ENCODE results near the gene ASCL2. TPM values are rescaled to one million over a fixed set of nuclear protein-coding genes. Genes with fewer than 3 reads are reported as not detected.

ASCL2 gene
- total RNA-seq, 1 experiment from 2014 or later: 32.5 TPM

- Mint-ChIP-seq H3K27ac (ENCODE audit: unreplicated experiment) (peak overlapping the region; percentile 45), H3K27me3 (ENCODE audit: insufficient read depth, unreplicated experiment) (no peaks in the 10 kb centered on the region), H3K4me1 (ENCODE audit: low read depth, unreplicated experiment) (no peaks in the 10 kb centered on the region), H3K36me3 (ENCODE audit: insufficient read depth, unreplicated experiment) (no peaks in the 10 kb centered on the region), H3K4me3 (ENCODE audit: unreplicated experiment) (no peak overlapping the region), H3K9me3 (ENCODE audit: unreplicated experiment) (no peaks in the 10 kb centered on the region)
- ChIA-PET POLR2A (no interaction called here), CTCF (interaction anchor here (0.6 to 1.4 kb wide), 3 partner anchors 29 to 54 kb away, joined by 3 read pairs; no protein-coding TSS in a partner anchor)
- no peak for TF ChIP-seq CTCF (IDR thresholded peaks at IDR 0.05; ENCODE audit: insufficient read depth in 1 of 2, low read depth in 1 of 2, low read length in 1 of 2, severe bottlenecking in 1 of 2, unreplicated experiment in 1 of 2)
- intact Hi-C loops (cut with micrococcal nuclease; ENCODE audit: unreplicated experiment): no loop called here
- Histone ChIP-seq H3K27me3 (replicated peaks; ENCODE audit: control insufficient read depth, insufficient read depth, low read length) (no peaks in the 10 kb centered on the region), H3K9me3 (peaks cover 7% of the 10 kb centered on the region; the same call in 1 of the 2 replicates), H3K36me3 (ENCODE audit: control insufficient read depth, insufficient read depth, low read length) (no peaks in the 10 kb centered on the region), H3K4me3 (ENCODE audit: low read depth, low read length) (no peak overlapping the region), H3K4me1 (peaks cover 9% of the 10 kb centered on the region)
- no peak for DNase-seq
- no TSS peak for BruUV-seq (replicated peaks)
Observed at GRCh38 chr11:2250485-2250884, 19.9 kb downstream of the ASCL2 start.

- H3K4me1 Mint-ChIP-seq (ENCODE audit: low read depth, unreplicated experiment): no peaks in the 10 kb centered on the region
- H3K4me3 ChIP-seq (ENCODE audit: low read depth, low read length): no peak overlapping the region
- H3K4me1 ChIP-seq: peaks cover 9% of the 10 kb centered on the region
- CTCF ChIA-PET: interaction anchor here (0.6 to 1.4 kb wide), 3 partner anchors 29 to 55 kb away, joined by 3 read pairs; no protein-coding TSS in a partner anchor
- H3K4me3 Mint-ChIP-seq (ENCODE audit: unreplicated experiment): no peak overlapping the region
- H3K9me3 ChIP-seq: peaks cover 3% of the 10 kb centered on the region; the same call in 1 of the 2 replicates
- POLR2A ChIA-PET: no interaction called here
- intact Hi-C loops (cut with micrococcal nuclease; ENCODE audit: unreplicated experiment): no loop called here
- no peaks in the 10 kb centered on the region for H3K36me3 ChIP-seq (ENCODE audit: control insufficient read depth, insufficient read depth, low read length)
- H3K36me3 Mint-ChIP-seq (ENCODE audit: insufficient read depth, unreplicated experiment): no peaks in the 10 kb centered on the region
- no TSS peak for BruUV-seq (replicated peaks)
- DNase-seq: no peak
- TF ChIP-seq CTCF (IDR thresholded peaks at IDR 0.05; ENCODE audit: insufficient read depth in 1 of 2, low read depth in 1 of 2, low read length in 1 of 2, severe bottlenecking in 1 of 2, unreplicated experiment in 1 of 2): no peak
- peak overlapping the region; percentile 45 for H3K27ac Mint-ChIP-seq (ENCODE audit: unreplicated experiment)
- H3K9me3 Mint-ChIP-seq (ENCODE audit: unreplicated experiment): no peaks in the 10 kb centered on the region
- H3K27me3 Mint-ChIP-seq (ENCODE audit: insufficient read depth, unreplicated experiment): no peaks in the 10 kb centered on the region
- H3K27me3 ChIP-seq (replicated peaks; ENCODE audit: control insufficient read depth, insufficient read depth, low read length): no peaks in the 10 kb centered on the region
Observed at GRCh38 chr11:2250041-2250440, 20.3 kb downstream of the ASCL2 start.

- CTCF ChIA-PET: no interaction called here
- Mint-ChIP-seq H3K27ac (ENCODE audit: unreplicated experiment) (no peak overlapping the region), H3K9me3 (ENCODE audit: unreplicated experiment) (no peaks in the 10 kb centered on the region), H3K36me3 (ENCODE audit: insufficient read depth, unreplicated experiment) (no peaks in the 10 kb centered on the region), H3K27me3 (ENCODE audit: insufficient read depth, unreplicated experiment) (no peaks in the 10 kb centered on the region), H3K4me3 (ENCODE audit: unreplicated experiment) (no peak overlapping the region), H3K4me1 (ENCODE audit: low read depth, unreplicated experiment) (no peaks in the 10 kb centered on the region)
- BruUV-seq (replicated peaks): no TSS peak
- intact Hi-C loops (cut with micrococcal nuclease; ENCODE audit: unreplicated experiment): no loop called here
- Histone ChIP-seq H3K27me3 (replicated peaks; ENCODE audit: control insufficient read depth, insufficient read depth, low read length) (no peaks in the 10 kb centered on the region), H3K4me1 (peaks cover 9% of the 10 kb centered on the region), H3K36me3 (ENCODE audit: control insufficient read depth, insufficient read depth, low read length) (no peaks in the 10 kb centered on the region), H3K9me3 (no peaks in the 10 kb centered on the region), H3K4me3 (ENCODE audit: low read depth, low read length) (no peak overlapping the region)
- no peak for TF ChIP-seq CTCF (IDR thresholded peaks at IDR 0.05; ENCODE audit: insufficient read depth in 1 of 2, low read depth in 1 of 2, low read length in 1 of 2, severe bottlenecking in 1 of 2, unreplicated experiment in 1 of 2)
- no peak for DNase-seq
- POLR2A ChIA-PET: no interaction called here
Observed at GRCh38 chr11:2249189-2249916, 21.0 kb downstream of the ASCL2 start.

All from Caco-2 (cell line).